Measurements from ENCODE around the gene BHMT2. TPM values are rescaled to one million over a fixed set of nuclear protein-coding genes. Genes with fewer than 3 reads are reported as not detected.
A peak's percentile ranks its signal among the peaks of the same experiment; 100 is the strongest.

The BHMT2 gene
- total and polyA plus RNA-seq, 3 donors from 2014 or later: 10.1 to 12.0 (median 10.1) TPM

- 60 to 72% methylated on average over 7 of the region's 7 CpGs for WGBS, 2 donors
- H3K4me1 ChIP-seq: peaks cover 7% of the 10 kb centered on the region
- H3K9me3 ChIP-seq: no peaks in the 10 kb centered on the region
- intact Hi-C loops (cut with DNase I; ENCODE audit: low total_unique reads): no loop called here
- TF ChIP-seq CTCF (IDR thresholded peaks at IDR 0.05) (no peak), POLR2A (IDR thresholded peaks at IDR 0.05) (no peak)
- no peaks in the 10 kb centered on the region for H3K36me3 ChIP-seq (ENCODE audit: low read depth, missing control alignments)
- no peaks in the 10 kb centered on the region for H3K27me3 ChIP-seq
- no peak overlapping the region for H3K4me3 ChIP-seq
- DNase-seq: no peak
- H3K27ac ChIP-seq: no peak overlapping the region
Observed at GRCh38 chr5:79107020-79107796, 37.6 kb downstream of the BHMT2 start.

GRCh38 chr5:79108086-79108485 lies 38.5 kb downstream of the BHMT2 start:
- TF ChIP-seq POLR2A (IDR thresholded peaks at IDR 0.05): no peak
- no peak for TF ChIP-seq CTCF (IDR thresholded peaks at IDR 0.05)
- Histone ChIP-seq H3K36me3 (ENCODE audit: low read depth, missing control alignments) (no peaks in the 10 kb centered on the region), H3K27me3 (no peaks in the 10 kb centered on the region), H3K27ac (no peak overlapping the region), H3K9me3 (no peaks in the 10 kb centered on the region), H3K4me1 (peaks cover 7% of the 10 kb centered on the region), H3K4me3 (no peak overlapping the region)
- 64 to 66% methylated on average over 3 of the region's 3 CpGs for WGBS, 2 donors
- DNase-seq: no peak
- intact Hi-C loops (cut with DNase I; ENCODE audit: low total_unique reads): no loop called here

GRCh38 chr5:79108792-79109191 lies 39.2 kb downstream of the BHMT2 start:
- Histone ChIP-seq H3K4me1 (peaks cover 7% of the 10 kb centered on the region), H3K36me3 (ENCODE audit: low read depth, missing control alignments) (no peaks in the 10 kb centered on the region), H3K9me3 (no peaks in the 10 kb centered on the region), H3K27me3 (no peaks in the 10 kb centered on the region), H3K27ac (no peak overlapping the region), H3K4me3 (no peak overlapping the region)
- TF ChIP-seq CTCF (IDR thresholded peaks at IDR 0.05) (no peak), POLR2A (IDR thresholded peaks at IDR 0.05) (no peak)
- intact Hi-C loops (cut with DNase I; ENCODE audit: low total_unique reads): no loop called here
- no peak for DNase-seq
- WGBS, 2 donors: 66 to 83% methylated on average over 7 to 8 of the region's 8 CpGs

GRCh38 chr5:79109527-79110492 lies 40.2 kb downstream of the BHMT2 start:
- TF ChIP-seq CTCF (IDR thresholded peaks at IDR 0.05) (peak in 1 of 3 experiments; percentile 18), POLR2A (IDR thresholded peaks at IDR 0.05) (no peak)
- Histone ChIP-seq H3K9me3 (no peaks in the 10 kb centered on the region), H3K36me3 (ENCODE audit: low read depth, missing control alignments) (no peaks in the 10 kb centered on the region), H3K4me3 (no peak overlapping the region), H3K4me1 (peaks cover 7% of the 10 kb centered on the region), H3K27me3 (no peaks in the 10 kb centered on the region), H3K27ac (no peak overlapping the region)
- intact Hi-C loops (cut with DNase I; ENCODE audit: low total_unique reads): no loop called here
- 51 to 59% methylated on average over 15 of the region's 15 CpGs for WGBS, 2 donors
- peak; percentile 34 for DNase-seq

Measured in testis (tissue), 3 donors.